GM19395 (cell line): ENCODE data around the gene KLF2.

Experiments
- ATAC-seq: cut with Tn5 transposase; IDR thresholded peaks from one replicate; pipeline ENCODE4 v1.9.1; 2021; ENCODE audit warnings: mild to moderate bottlenecking, moderate library complexity; ENCODE audit not compliant: unreplicated experiment

The KLF2 gene

DNA sequence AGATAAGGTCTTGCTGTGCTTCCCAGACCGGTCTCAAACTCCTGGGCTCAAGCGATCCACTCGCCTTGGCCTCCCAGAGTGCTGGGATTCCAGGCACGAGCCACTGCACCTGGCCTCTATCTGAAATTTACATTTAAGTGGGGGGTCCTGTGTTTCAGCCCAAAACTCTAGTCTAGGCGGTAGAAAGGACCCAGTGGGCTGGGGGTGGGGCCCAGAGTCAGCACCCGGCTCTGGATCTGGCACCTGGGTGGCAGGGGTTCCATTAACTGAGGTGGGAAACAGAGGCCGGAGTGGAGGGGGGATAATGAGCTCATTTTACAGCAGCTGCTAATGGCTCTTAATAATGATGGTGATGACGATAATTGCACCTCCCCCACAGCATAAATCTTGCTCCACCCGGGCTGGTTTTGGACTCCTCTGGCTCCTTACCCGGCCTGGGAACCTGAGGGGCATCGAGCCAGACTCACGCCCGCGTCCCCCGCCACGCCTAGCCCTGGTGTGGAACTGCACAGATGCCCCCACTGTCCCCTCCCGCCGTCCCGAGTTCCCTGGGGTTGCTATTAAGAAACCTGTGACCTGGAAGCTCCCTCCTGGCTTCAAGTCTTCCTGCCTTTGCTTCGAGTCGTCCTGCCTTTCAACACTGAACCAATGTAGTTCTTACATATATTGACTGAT is 17.8 kb upstream of the KLF2 start:
- no peak for ATAC-seq

DNA sequence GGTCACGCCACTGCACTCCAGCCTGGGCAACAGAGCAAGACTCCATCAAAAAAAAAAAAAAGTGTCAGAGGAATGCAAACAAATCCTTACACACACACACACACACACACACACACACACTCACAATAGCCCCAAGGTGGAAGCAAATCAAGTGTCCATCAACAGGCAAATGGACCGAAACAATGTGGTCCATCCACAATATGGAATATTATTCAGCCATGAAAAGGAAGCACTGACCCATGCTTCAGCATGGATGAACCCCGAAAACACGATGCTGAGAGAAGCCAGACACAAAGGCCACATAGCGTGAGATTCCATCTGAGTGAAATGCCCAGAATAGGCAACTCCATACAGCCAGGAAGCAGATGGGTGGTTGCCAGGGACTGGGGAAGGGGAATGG is 16.5 kb upstream of the KLF2 start:
- no peak for ATAC-seq

DNA sequence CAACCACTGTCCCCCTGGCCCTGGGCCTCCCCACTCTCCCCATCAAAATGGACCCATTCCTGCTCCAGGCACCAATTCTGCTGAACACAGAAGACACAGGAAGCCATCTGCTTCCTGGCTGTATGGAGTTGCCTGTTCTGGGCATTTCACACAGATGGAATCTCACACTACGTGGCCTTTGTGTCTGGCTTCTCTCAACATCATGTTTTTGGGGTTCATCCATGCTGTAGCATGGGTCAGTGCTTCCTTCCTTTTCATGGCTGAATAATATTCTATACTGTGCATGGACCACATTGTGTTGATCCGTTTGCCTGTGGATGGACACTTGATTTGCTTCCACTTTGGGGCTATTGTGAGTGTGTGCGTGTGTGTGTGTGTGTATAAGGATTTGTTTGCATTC is 15.0 kb upstream of the KLF2 start:
- ATAC-seq: no peak

DNA sequence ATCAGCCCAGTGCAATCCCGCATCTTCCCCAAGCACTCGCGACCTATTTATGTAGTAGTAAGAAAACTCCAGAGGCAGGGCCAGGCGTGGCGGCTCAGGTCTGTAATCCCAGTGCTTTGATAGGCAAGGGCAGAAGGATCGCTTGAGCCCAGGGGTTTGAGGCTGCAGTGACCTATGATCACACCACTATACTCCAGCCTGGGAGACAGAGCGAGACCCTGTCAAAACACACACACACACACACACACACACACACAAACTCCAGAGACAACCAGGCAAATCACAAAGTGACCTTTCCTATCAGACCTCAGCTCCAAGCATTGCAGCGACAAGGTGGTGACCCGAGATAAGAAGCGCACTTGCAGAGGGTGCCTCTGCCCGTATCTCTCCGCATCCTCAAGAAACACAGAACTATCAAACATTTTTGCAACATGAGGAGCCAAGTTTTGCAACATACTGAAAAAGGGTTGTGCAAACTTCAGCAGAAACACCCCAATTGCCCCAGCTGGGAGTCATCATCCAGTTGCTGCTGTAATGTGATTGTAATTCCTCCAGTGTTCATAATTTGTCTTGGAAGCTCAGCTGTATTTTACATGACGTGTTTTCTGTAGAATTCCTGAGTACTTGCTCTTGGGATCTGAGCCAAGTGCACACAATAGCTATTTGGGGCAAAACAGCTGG is 8.7 kb upstream of the KLF2 start:
- no peak for ATAC-seq

DNA sequence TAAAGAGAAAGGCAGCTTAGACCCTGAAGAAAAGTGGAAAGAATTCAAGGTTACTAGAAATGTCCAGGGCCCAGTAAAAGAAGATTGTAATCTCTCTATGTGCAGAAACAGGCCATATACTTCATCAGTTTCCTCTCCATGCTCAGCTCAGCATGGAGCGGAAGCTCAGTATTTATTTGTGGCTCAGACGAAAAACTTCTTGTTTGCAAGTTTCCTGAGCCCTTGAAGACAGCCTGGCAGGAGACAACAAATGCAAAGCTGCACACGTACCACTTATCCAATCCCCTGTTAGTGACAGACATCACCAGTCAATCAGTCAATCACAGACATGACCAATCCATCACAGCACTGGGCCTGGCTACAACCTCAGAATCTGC is 8.1 kb upstream of the KLF2 start:
- ATAC-seq: no peak

DNA sequence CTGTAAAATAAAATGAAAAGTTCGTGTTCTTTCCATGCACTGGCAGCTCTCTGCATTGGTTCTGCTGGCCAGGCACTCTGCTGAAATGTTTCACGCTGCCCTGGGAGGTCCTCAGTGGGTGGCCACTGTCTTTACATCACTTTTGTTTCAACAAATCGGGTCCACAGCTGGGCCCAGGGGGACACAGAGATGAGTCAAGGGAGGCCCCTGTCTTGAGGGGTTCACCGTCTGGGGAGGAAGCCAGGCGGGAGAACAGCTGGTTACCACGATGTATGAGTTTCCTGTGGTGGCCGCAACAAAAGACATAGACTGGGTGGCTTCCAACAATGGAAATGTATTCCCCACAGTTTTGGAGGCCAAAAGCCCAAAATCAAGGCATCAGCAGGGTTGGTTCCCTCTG is 5.1 kb upstream of the KLF2 start:
- ATAC-seq: no peak

DNA sequence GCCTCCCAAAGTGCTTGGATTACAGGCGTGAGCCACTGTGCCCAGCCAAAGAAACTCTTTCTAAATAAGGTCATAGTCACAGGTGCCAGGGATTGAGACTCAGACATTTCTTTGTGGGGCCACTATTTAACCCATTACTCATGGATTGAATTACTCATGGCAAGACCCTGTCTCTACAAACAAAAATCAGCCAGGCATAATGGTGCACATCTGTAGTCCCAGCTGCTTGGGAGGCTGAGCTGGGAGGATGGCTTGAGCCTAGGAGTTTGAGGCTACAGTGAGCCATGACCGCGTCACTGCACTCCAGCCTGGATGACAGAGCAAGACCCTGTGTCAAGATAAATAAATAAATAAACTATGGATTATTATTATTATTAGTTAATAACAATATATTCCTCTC is 3.6 kb upstream of the KLF2 start:
- no peak for ATAC-seq

DNA sequence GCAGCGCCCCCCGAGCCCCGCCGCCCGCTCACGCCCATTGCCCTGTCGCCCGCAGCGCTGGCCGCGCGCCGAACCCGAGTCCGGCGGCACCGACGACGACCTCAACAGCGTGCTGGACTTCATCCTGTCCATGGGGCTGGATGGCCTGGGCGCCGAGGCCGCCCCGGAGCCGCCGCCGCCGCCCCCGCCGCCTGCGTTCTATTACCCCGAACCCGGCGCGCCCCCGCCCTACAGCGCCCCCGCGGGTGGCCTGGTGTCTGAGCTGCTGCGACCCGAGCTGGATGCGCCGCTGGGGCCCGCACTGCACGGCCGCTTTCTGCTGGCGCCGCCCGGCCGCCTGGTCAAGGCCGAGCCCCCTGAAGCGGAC is 518 bp downstream of the KLF2 start:
- no peak for ATAC-seq

DNA sequence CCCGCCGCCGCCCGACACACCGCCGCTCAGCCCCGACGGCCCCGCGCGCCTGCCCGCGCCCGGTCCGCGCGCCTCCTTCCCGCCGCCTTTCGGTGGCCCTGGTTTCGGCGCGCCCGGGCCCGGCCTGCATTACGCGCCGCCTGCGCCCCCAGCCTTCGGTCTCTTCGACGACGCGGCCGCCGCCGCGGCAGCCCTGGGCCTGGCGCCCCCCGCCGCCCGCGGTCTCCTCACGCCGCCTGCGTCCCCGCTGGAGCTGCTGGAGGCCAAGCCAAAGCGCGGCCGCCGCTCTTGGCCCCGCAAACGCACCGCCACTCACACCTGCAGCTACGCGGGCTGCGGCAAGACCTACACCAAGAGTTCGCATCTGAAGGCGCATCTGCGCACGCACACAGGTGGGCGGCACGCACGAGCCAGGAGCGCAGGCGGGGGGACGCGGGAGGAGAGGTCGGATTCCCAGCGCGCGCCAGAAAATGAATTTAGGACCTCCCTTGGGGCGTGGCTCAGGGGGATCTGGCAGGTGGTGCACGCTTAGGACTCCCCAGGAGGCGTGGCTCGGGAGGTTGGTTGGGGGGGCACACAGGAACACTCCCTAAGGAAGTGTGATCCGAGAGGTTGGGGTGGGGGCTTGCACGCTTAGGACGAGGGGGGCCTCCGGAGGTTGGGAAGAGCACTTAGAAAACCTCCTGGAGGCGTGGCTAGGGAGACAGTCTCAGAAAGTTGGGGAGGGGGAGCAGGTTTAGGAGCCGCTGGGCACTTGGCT is 1.2 kb downstream of the KLF2 start:
- ATAC-seq: no peak

DNA sequence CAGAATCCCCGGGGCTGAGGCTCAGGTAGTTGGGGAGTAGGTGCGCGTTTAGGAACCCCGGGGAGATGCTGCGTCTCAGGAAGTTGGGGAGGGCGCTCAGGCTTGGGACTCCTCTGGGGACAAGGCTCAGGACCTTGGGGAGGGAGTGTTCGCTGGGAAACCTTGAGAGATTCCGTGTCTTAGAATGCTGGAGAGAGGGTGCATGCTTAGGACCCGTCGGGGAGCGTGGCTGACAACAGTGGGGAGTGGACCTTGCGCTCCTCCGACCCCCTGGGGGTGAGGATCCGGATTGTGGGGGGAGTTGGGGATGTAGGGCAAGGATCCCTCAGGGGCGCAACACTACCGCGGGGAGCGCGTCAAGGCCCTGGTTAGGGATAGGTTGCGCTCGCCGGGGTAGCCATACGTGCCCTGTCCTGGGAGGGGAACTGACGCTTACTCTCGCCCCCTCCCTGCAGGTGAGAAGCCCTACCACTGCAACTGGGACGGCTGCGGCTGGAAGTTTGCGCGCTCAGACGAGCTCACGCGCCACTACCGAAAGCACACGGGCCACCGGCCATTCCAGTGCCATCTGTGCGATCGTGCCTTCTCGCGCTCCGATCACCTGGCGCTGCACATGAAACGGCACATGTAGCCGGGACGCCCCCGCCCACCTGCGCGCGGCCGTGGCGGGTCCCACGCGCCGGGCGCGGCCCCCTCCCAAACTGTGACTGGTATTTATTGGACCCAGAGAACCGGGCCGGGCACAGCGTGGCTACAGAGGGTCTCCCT is 2.0 kb downstream of the KLF2 start:
- ATAC-seq: no peak

DNA sequence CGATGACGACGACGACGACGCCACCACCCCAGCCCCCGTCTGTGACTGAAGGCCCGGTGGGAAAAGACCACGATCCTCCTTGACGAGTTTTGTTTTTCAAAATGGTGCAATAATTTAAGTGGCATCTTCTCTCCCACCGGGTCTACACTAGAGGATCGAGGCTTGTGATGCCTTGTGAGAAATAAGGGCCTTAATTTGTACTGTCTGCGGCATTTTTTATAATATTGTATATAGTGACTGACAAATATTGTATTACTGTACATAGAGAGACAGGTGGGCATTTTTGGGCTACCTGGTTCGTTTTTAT is 2.5 kb downstream of the KLF2 start:
- ATAC-seq: no peak

DNA sequence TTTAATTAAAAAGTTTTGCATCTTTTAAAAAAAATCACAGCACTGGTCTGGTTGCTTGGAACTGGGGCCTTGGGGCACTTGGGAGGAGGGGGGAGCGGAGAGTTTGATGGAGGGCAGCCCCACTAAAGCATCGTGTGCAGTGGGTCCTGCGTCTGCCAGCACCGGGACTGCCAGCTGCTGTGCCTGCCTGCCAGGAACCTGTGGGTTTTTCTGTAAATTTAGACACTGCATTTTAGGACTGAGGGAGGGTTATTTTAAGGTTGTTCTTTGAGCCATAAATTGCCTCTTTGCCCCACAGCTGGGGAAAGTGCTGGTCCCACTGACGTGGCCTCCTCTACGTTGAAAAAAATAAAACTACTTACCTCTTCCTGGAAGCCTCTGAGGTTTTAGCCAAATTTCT is 2.9 kb downstream of the KLF2 start:
- ATAC-seq: no peak

DNA sequence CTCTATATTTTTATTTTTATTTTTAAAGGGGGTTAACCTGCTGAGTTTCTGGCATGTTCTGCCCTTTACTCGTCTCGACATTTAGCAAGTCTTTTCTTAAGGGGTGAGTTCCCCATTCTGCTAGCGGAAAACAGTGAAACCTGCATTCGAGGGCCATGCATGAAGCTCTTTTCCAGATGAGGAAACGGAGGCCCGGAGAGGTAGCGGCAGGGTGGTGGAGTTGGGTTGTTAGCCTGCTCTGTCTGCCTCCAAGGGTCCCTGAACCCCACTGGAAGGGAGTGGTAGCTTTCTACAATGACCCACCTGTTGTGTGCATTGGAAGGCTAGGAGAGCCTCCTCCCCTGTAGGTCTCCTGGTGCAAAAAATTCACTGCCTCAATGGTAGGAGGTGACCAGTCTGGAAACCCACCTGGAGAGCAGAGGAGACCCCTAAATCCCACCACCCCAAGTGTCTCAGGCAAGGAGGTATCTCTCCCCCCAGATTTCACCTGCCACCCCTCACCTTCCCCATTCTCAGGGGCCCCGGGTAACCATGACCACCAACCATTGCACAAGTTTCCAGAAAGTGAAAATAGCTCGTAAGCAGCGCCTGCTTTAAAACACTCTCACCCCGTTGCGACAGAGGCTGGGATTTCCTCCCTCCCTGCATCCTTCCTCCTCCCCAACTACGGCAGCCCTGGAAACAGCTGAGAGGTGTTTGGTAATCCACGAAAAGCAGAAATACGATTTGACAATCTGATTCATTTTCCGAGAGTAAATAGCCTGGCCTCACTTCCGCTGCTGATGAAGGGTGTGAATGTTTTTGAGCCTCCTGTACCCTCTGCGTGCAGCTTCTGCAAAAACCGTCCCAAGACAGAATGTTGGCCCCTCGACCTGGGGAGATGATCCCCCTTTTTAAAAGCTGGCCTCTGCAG is 3.5 kb downstream of the KLF2 start:
- no peak for ATAC-seq

DNA sequence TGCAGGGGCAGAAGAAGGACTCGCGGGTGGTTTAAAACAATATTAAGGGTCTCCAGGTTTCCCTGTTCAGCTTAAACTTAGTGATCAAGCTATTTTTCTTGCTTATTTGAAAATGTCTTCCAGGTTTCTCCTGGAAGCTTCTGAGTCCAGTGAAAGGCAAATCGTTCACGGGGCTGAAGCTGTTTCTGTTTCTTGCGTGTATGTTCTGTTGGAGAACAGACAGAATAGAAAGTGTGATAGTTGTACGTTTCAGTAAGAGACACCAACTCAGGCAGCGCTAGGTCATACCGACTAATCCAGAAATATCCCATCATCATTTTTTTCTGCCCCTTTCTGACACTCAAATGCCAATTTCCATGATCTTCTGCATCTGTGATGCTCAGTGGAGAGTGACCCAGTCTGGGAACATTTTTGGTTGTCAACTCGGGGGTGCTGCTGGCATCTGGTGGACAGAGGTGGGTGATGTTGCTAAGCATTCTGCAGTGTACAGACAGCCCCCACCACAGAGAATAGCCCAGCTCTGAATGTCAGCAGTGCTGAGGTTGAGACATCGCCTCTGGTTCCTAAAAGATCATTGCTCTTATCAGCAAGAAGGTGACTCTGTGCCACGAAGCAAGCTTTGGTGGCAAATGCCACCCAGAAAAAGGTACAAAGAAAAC is 4.3 kb downstream of the KLF2 start:
- no peak for ATAC-seq

DNA sequence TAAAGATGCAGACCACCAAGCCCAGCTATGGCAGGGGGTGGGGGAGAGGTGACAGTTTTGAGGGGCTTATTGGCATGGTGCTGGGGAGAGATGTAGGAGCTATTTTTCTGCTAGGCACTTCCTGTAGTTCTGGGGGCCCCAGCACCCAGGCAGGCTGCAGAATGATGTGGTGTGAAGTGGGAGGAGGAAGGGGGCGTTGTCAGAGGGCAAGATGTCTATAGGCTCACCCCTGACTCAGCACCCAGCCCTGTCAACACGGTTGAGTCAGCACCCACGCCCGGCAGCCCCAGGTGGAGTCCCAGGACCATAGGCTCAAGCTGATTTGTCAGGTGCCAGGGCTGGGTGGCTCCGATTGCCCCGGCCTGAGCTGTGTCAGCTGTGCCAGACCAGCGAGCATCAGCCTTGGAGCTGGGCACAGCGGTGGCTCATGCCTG is 5.8 kb downstream of the KLF2 start:
- no peak for ATAC-seq

DNA sequence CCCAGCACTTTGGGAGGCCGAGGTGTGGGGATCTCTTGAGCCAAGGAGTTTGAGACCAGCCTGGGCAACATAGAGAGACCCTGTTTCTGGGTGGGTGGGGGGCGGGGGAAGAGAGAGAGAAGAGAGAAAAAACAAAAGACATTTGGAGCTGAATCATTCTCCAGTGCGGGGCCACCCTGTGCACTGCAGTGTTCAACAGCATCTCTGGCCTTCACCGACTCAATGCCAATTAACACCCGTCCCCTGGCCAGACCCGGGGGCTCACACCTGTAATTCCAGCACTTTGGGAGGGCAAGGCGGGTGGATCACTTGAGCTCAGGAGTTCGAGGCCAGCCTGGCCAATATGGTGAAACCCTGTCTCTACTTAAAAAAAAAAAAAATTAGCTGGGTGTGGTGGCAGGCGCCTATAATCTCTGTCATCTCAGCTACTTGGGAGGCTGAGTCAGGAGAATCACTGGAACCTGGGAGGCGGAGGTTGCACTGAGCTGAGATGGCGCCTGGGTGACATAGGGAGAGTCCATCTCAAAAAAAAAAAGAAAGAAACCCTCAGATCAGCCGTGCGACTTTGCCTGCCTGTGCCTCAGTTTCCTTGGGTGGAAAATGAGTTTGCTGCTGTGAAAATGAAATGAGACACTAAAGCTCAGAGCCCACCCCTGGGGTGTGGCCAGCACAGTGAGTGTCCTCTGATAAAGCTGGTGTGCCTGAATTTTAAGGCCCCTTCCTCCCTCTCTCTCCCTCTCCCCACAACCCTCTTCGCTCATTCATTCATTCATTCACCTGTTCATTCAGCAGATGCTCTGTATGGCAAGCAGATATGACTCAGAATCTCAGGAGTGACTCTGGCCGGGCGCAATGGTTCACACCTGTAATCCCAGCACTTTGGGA is 6.4 kb downstream of the KLF2 start:
- ATAC-seq: no peak

DNA sequence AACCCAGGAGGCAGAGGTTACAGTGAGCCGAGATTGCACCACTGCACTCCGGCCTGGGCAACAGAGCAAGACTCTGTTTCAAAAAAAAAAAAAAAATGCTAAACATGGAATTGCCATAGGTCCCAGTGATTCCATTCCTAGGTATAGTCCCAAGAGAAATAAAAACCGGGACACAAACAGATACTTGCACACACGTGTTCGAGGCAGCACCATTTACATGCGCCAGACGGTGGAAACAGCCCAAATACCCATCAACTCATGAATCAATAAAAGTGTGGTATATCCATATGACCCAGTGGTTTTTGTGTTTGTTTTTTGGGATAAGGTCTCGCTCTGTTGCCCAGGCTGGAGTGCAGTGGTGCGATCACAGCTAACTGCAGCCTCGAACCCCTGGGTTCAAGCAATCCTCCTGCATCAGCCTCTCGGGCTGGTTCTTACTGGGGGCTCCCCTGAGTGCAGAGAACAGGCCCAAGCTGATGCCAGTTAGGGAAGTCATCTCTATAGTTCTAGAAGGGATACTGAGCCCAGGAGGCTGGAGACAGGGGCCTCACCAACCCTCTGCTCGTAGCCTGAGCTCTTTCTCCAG is 8.5 kb downstream of the KLF2 start:
- no peak for ATAC-seq

DNA sequence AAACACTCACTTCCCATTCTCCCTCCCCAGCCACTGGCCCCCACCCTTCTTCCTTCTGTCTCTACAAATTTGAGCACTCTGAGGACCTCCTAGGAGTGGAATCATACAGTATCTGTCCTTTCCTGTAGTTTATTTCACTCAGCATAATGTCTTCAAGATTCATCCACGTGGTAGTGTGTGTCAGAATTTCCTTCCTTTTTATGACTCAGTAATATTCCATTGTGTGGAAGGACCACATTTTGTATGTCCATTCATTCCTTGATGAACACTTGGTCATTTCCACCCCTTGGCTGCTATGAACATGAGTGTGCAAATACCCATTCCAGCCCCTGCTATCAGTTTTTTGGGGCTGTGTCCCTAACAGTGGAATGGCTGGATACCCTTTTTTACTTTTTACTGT is 9.8 kb downstream of the KLF2 start:
- ATAC-seq: no peak

DNA sequence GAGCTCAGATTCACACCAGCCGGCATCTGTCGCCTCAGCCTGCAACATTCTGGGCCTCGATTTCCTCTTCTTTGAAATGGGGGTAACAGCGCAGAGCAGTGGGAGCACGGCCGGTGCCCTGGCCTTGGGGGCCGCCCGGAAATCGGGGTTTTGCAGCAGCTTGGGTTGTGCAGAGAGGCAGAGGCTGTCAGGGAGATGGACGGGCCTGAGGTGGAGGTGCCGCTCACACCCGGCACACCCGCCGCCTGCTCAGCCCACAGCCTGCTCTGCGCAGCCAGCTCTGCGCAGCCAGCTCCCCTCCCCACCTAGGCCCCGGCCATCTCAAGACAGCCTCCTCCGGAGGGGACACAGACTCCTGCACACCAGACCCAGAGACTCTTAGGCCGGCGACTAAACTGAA is 10.6 kb downstream of the KLF2 start:
- ATAC-seq: no peak
